DND-41 (cell line): ENCODE measurements around the gene TMEM14A.

Experiments
- EZH2 ChIP-seq: IDR thresholded peaks from 3 replicates; pipeline ENCODE4 v1.6.1; 2012; ENCODE audit warnings: borderline replicate concordance, low read depth, mild to moderate bottlenecking, moderate library complexity, low read length, inconsistent platforms; ENCODE audit not compliant: severe bottlenecking
- TF ChIP-seq, protein P1 (sequence below): IDR thresholded peaks from 2 replicates; pipeline ENCODE4 v1.5.1; 2012; ENCODE audit warnings: borderline replicate concordance, low read length, moderate library complexity, mild to moderate bottlenecking; ENCODE audit not compliant: poor library complexity, severe bottlenecking; ENCODE audit errors: extremely low read depth

DNA sequence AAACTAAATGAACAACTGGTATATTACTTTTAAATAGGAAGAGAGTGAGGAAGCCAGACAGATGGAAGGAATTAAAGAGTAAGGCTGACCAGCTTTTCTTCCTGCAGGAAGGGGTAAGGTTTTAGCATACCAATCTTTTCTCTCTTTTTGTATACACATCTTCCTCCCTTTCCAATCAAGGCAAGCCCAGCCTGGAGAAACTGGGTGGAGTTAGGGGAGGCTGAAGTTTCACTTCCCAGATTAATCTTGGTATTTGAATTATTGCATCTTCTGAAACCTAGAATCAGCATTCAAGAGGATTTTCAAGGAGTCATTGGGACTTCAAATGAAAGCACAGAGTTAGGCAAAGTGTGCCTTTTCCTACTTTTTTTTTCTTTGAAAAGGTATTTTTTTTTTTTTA lies 33.1 kb downstream of the TMEM14A start:
- TF ChIP-seq, protein P1, sequence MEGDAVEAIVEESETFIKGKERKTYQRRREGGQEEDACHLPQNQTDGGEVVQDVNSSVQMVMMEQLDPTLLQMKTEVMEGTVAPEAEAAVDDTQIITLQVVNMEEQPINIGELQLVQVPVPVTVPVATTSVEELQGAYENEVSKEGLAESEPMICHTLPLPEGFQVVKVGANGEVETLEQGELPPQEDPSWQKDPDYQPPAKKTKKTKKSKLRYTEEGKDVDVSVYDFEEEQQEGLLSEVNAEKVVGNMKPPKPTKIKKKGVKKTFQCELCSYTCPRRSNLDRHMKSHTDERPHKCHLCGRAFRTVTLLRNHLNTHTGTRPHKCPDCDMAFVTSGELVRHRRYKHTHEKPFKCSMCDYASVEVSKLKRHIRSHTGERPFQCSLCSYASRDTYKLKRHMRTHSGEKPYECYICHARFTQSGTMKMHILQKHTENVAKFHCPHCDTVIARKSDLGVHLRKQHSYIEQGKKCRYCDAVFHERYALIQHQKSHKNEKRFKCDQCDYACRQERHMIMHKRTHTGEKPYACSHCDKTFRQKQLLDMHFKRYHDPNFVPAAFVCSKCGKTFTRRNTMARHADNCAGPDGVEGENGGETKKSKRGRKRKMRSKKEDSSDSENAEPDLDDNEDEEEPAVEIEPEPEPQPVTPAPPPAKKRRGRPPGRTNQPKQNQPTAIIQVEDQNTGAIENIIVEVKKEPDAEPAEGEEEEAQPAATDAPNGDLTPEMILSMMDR: no peak
- TF ChIP-seq EZH2: no peak
